Measurements from ENCODE around the gene LIPT2. TPM values are rescaled to one million over a fixed set of nuclear protein-coding genes. Genes with fewer than 3 reads are reported as not detected.

The LIPT2 gene
- total RNA-seq, 1 experiment from 2014 or later: 8.2 TPM

- Histone ChIP-seq H3K4ac (ENCODE audit: low read depth, low read length) (no peak overlapping the region), H3K23me2 (ENCODE audit: insufficient read length, low read depth, low read length, poor library complexity, severe bottlenecking) (peaks cover 3% of the 10 kb centered on the region), H4K20me1 (ENCODE audit: control insufficient read depth, insufficient read depth, insufficient read length) (no peaks in the 10 kb centered on the region), H3K27ac (ENCODE audit: insufficient read length, low read depth, low read length) (no peak overlapping the region), H2AFZ (ENCODE audit: low read length) (no peak overlapping the region), H3K4me1 (ENCODE audit: insufficient read depth, low read length) (peaks cover 4% of the 10 kb centered on the region; the same call in 1 of the 2 replicates), H2BK12ac (ENCODE audit: insufficient read length, low read depth, low read length) (no peak overlapping the region), H4K5ac (ENCODE audit: insufficient read length, low read depth, low read length) (no peak overlapping the region), H3K4me2 (ENCODE audit: insufficient read depth, insufficient read length, low read length) (peak overlapping the region; percentile 23), H3T11ph (ENCODE audit: low read length) (no peak overlapping the region), H4K91ac (ENCODE audit: insufficient read length, low read depth, low read length) (no peak overlapping the region), H2BK15ac (ENCODE audit: low read depth, low read length) (no peak overlapping the region), H3K14ac (ENCODE audit: insufficient read depth, low read length) (no peak overlapping the region), H2BK5ac (ENCODE audit: insufficient read length, low read length) (no peak overlapping the region), H3K79me2 (ENCODE audit: insufficient read depth, low read length) (no peaks in the 10 kb centered on the region), H2BK20ac (ENCODE audit: low read depth, low read length, poor library complexity, severe bottlenecking) (no peak overlapping the region), H3K18ac (ENCODE audit: insufficient read length, low read depth, low read length) (no peak overlapping the region), H3K9ac (ENCODE audit: extremely low read depth, insufficient read length, low read length) (no peak overlapping the region), H3K23ac (ENCODE audit: insufficient read length, low read depth, low read length) (no peak overlapping the region), H3K79me1 (ENCODE audit: insufficient read depth, low read depth, low read length, poor library complexity, severe bottlenecking) (no peaks in the 10 kb centered on the region), H3K9me3 (ENCODE audit: control insufficient read depth, low read depth, low read length) (no peaks in the 10 kb centered on the region), H3K27me3 (ENCODE audit: insufficient read depth, low read length) (no peaks in the 10 kb centered on the region), H2BK120ac (ENCODE audit: low read depth, low read length, poor library complexity, severe bottlenecking) (no peak overlapping the region), H3K56ac (ENCODE audit: insufficient read length, low read depth, low read length) (no peak overlapping the region), H2AK5ac (ENCODE audit: insufficient read length, low read length) (no peak overlapping the region), H4K8ac (replicated peaks; ENCODE audit: insufficient read length, low read depth, low read length) (no peak overlapping the region)
- no peak for TF ChIP-seq CTCF (conservative IDR thresholded peaks at IDR 0.05)
- Mint-ChIP-seq H3K4me3 (peak overlapping the region; percentile 35 to 64; a peak in 3 of 5 replicates), H3K9me3 (no peaks in the 10 kb centered on the region), H3K36me3 (ENCODE audit: insufficient read depth in 1 of 3, low read depth in 3 of 3) (no peaks in the 10 kb centered on the region; a peak in 2 of 7 replicates), H3K27me3 (ENCODE audit: low read depth) (peaks cover 22% of the 10 kb centered on the region), H3K27ac (no peak overlapping the region; a peak in 1 of 7 replicates), H3K4me1 (peaks cover 12 to 24% of the 10 kb centered on the region in 2 experiments)
- WGBS (ENCODE audit: extremely low coverage, insufficient read length, low lambda C conversion rate): no CpG with 5 or more reads among the region's 4 CpGs
- DNase-seq: no peak
These were observed 25.5 kb downstream of the LIPT2 start for GRCh38 chr11:74468058-74468457.

All from H9 (cell line).